ENCODE data around the gene HIGD1B. TPM values are rescaled to one million over a fixed set of nuclear protein-coding genes. Genes with fewer than 3 reads are reported as not detected.

HIGD1B gene
- total RNA-seq, 1 donor from 2014 or later: not detected

- H3K4me3 Mint-ChIP-seq: no peak overlapping the region
- H3K27ac Mint-ChIP-seq: no peak overlapping the region
These were observed 29.4 kb downstream of the HIGD1B start for GRCh38 chr17:44877121-44877520.

GRCh38 chr17:44878627-44879221, 31.0 kb downstream of the HIGD1B start:
- intact Hi-C loops (cut with micrococcal nuclease): no loop called here
- Mint-ChIP-seq H3K36me3 (ENCODE audit: low read depth) (peaks cover 54% of the 10 kb centered on the region), H3K9me3 (no peaks in the 10 kb centered on the region), H3K4me3 (no peak overlapping the region), H3K4me1 (peaks cover 2% of the 10 kb centered on the region), H3K27ac (no peak overlapping the region), H3K27me3 (no peaks in the 10 kb centered on the region)
- peak; percentile 76 for DNase-seq

More at GRCh38 chr17:44877121-44877520, 29.4 kb downstream of the HIGD1B start:
- intact Hi-C loops (cut with micrococcal nuclease): no loop called here
- peaks cover 49% of the 10 kb centered on the region for H3K36me3 Mint-ChIP-seq (ENCODE audit: low read depth)
- H3K4me1 Mint-ChIP-seq: peaks cover 2% of the 10 kb centered on the region
- no peaks in the 10 kb centered on the region for H3K27me3 Mint-ChIP-seq
- no peaks in the 10 kb centered on the region for H3K9me3 Mint-ChIP-seq
- DNase-seq: no peak

GRCh38 chr17:44879376-44879775, 31.7 kb downstream of the HIGD1B start:
- intact Hi-C loops (cut with micrococcal nuclease): no loop called here
- Mint-ChIP-seq H3K9me3 (no peaks in the 10 kb centered on the region), H3K27ac (no peak overlapping the region), H3K4me3 (no peak overlapping the region), H3K27me3 (no peaks in the 10 kb centered on the region), H3K36me3 (ENCODE audit: low read depth) (peaks cover 51% of the 10 kb centered on the region), H3K4me1 (peaks cover 2% of the 10 kb centered on the region)
- no peak for DNase-seq

- Mint-ChIP-seq H3K4me3 (no peak overlapping the region), H3K36me3 (ENCODE audit: low read depth) (peaks cover 57% of the 10 kb centered on the region), H3K9me3 (no peaks in the 10 kb centered on the region), H3K27me3 (no peaks in the 10 kb centered on the region), H3K27ac (no peak overlapping the region), H3K4me1 (peaks cover 2% of the 10 kb centered on the region)
- intact Hi-C loops (cut with micrococcal nuclease): no loop called here
- no peak for DNase-seq
These were observed 32.4 kb downstream of the HIGD1B start for GRCh38 chr17:44880062-44880461.

GRCh38 chr17:44881145-44881544, 33.5 kb downstream of the HIGD1B start:
- no peak for DNase-seq
- Mint-ChIP-seq H3K4me1 (peaks cover 2% of the 10 kb centered on the region), H3K9me3 (no peaks in the 10 kb centered on the region), H3K27me3 (no peaks in the 10 kb centered on the region), H3K27ac (no peak overlapping the region), H3K36me3 (ENCODE audit: low read depth) (peaks cover 58% of the 10 kb centered on the region), H3K4me3 (no peak overlapping the region)
- intact Hi-C loops (cut with micrococcal nuclease): no loop called here

- no peak overlapping the region for H3K4me3 Mint-ChIP-seq
- intact Hi-C loops (cut with micrococcal nuclease): no loop called here
- no peak overlapping the region for H3K27ac Mint-ChIP-seq
- H3K27me3 Mint-ChIP-seq: no peaks in the 10 kb centered on the region
- H3K9me3 Mint-ChIP-seq: no peaks in the 10 kb centered on the region
- H3K4me1 Mint-ChIP-seq: no peaks in the 10 kb centered on the region
- peaks cover 46% of the 10 kb centered on the region for H3K36me3 Mint-ChIP-seq (ENCODE audit: low read depth)
- DNase-seq: no peak
These were observed 37.3 kb downstream of the HIGD1B start for GRCh38 chr17:44884941-44885340.

GRCh38 chr17:44887016-44887415, 39.3 kb downstream of the HIGD1B start:
- Mint-ChIP-seq H3K27me3 (no peaks in the 10 kb centered on the region), H3K36me3 (ENCODE audit: low read depth) (peaks cover 39% of the 10 kb centered on the region), H3K4me1 (peaks cover 2% of the 10 kb centered on the region), H3K4me3 (no peak overlapping the region), H3K27ac (no peak overlapping the region), H3K9me3 (no peaks in the 10 kb centered on the region)
- no peak for DNase-seq
- intact Hi-C loops (cut with micrococcal nuclease): no loop called here

- no peak for DNase-seq
- H3K4me1 Mint-ChIP-seq: peaks cover 3% of the 10 kb centered on the region
- intact Hi-C loops (cut with micrococcal nuclease): no loop called here
- peaks cover 31% of the 10 kb centered on the region for H3K36me3 Mint-ChIP-seq (ENCODE audit: low read depth)
- no peak overlapping the region for H3K27ac Mint-ChIP-seq
- no peak overlapping the region for H3K4me3 Mint-ChIP-seq
- H3K27me3 Mint-ChIP-seq: no peaks in the 10 kb centered on the region
- no peaks in the 10 kb centered on the region for H3K9me3 Mint-ChIP-seq
These were observed 40.6 kb downstream of the HIGD1B start for GRCh38 chr17:44887971-44888954.

- no peak overlapping the region for H3K4me3 Mint-ChIP-seq
- peaks cover 5% of the 10 kb centered on the region for H3K4me1 Mint-ChIP-seq
- no peaks in the 10 kb centered on the region for H3K27me3 Mint-ChIP-seq
- H3K9me3 Mint-ChIP-seq: no peaks in the 10 kb centered on the region
- peaks cover 29% of the 10 kb centered on the region for H3K36me3 Mint-ChIP-seq (ENCODE audit: low read depth)
- H3K27ac Mint-ChIP-seq: no peak overlapping the region
- no peak for DNase-seq
- intact Hi-C loops (cut with micrococcal nuclease): no loop called here
These were observed 41.3 kb downstream of the HIGD1B start for GRCh38 chr17:44889003-44889402.

GRCh38 chr17:44892250-44892649, 44.6 kb downstream of the HIGD1B start:
- no peaks in the 10 kb centered on the region for H3K9me3 Mint-ChIP-seq
- H3K27me3 Mint-ChIP-seq: no peaks in the 10 kb centered on the region
- DNase-seq: no peak
- intact Hi-C loops (cut with micrococcal nuclease): no loop called here
- H3K4me3 Mint-ChIP-seq: no peak overlapping the region
- H3K27ac Mint-ChIP-seq: no peak overlapping the region
- peaks cover 11% of the 10 kb centered on the region for H3K4me1 Mint-ChIP-seq
- H3K36me3 Mint-ChIP-seq (ENCODE audit: low read depth): peaks cover 24% of the 10 kb centered on the region

GRCh38 chr17:44894642-44895041, 47.0 kb downstream of the HIGD1B start:
- no peak overlapping the region for H3K4me3 Mint-ChIP-seq
- intact Hi-C loops (cut with micrococcal nuclease): no loop called here
- no peak overlapping the region for H3K27ac Mint-ChIP-seq
- DNase-seq: no peak
- peaks cover 20% of the 10 kb centered on the region for H3K4me1 Mint-ChIP-seq
- H3K36me3 Mint-ChIP-seq (ENCODE audit: low read depth): peaks cover 29% of the 10 kb centered on the region
- no peaks in the 10 kb centered on the region for H3K27me3 Mint-ChIP-seq
- H3K9me3 Mint-ChIP-seq: no peaks in the 10 kb centered on the region

- H3K27ac Mint-ChIP-seq: peak overlapping the region; percentile 99
These were observed 51.0 kb downstream of the HIGD1B start for GRCh38 chr17:44898768-44899073.

GRCh38 chr17:44899074-44899782, 51.5 kb downstream of the HIGD1B start, which contains the start of gene EFTUD2:
Gene EFTUD2 (minus strand): TSS chr17:44899445. CDS start chr17:44894521, 4,924 bp downstream.
- peaks cover 18% of the 10 kb centered on the region for H3K4me1 Mint-ChIP-seq
- H3K4me3 Mint-ChIP-seq: peak within 1 kb of the TSS; percentile 88
- H3K27me3 Mint-ChIP-seq: peaks cover 15% of the 10 kb centered on the region
- peaks cover 17% of the 10 kb centered on the region for H3K36me3 Mint-ChIP-seq (ENCODE audit: low read depth)
- H3K9me3 Mint-ChIP-seq: no peaks in the 10 kb centered on the region
- peak within 1 kb of the TSS; percentile 99 for H3K27ac Mint-ChIP-seq
- DNase-seq: peak; percentile 97
- intact Hi-C loops (cut with micrococcal nuclease): loop anchor here (2.0 kb wide), 1 partner anchor 48 kb away; the partner anchor contains the start of gene KIF18B

More at GRCh38 chr17:44898768-44899073, 51.0 kb downstream of the HIGD1B start:
- peak overlapping the region; percentile 88 for H3K4me3 Mint-ChIP-seq
- no peak for DNase-seq
- no peaks in the 10 kb centered on the region for H3K9me3 Mint-ChIP-seq
- intact Hi-C loops (cut with micrococcal nuclease): loop anchor here (2.0 kb wide), 1 partner anchor 48 kb away; the partner anchor contains the start of gene KIF18B
- peaks cover 18% of the 10 kb centered on the region for H3K4me1 Mint-ChIP-seq
- peaks cover 15% of the 10 kb centered on the region for H3K27me3 Mint-ChIP-seq
- peaks cover 18% of the 10 kb centered on the region for H3K36me3 Mint-ChIP-seq (ENCODE audit: low read depth)

Measured in activated CD4-positive, alpha-beta T cell treated with anti-CD3 and anti-CD28 coated beads, Interleukin-2, amount 10 ng/mL, durations not matched to agents 24 days and 14 days (primary cell).